Stimulated activated CD8-positive, alpha-beta memory T cell treated with anti-CD3 and anti-CD28 coated beads, Interleukin-7, amount 100 ng/mL, for 48 hours (primary cell): ENCODE results near the gene USP32.
"Not testable (repeated sequence)": the region's sequence is repeated elsewhere in the genome, so short reads cannot be mapped to it uniquely, and the experiment has no call there.

Source experiments
- DNase-seq, 2 donors: peaks; one replicate each; pipeline ENCODE4 v3.0.0-alpha.2; 2020; ENCODE audit warnings: low read depth in 1 of 2; ENCODE audit errors: extremely low read depth in 1 of 2

USP32 gene

GRCh38 chr17:60412701-60413100 lies 20.8 kb upstream of the USP32 start:
- DNase-seq, result no peak

- no peak for DNase-seq
These were observed 18.1 kb upstream of the USP32 start for GRCh38 chr17:60410001-60410400.

GRCh38 chr17:60406887-60407286 lies 15.0 kb upstream of the USP32 start:
- DNase-seq, result no peak

DNA sequence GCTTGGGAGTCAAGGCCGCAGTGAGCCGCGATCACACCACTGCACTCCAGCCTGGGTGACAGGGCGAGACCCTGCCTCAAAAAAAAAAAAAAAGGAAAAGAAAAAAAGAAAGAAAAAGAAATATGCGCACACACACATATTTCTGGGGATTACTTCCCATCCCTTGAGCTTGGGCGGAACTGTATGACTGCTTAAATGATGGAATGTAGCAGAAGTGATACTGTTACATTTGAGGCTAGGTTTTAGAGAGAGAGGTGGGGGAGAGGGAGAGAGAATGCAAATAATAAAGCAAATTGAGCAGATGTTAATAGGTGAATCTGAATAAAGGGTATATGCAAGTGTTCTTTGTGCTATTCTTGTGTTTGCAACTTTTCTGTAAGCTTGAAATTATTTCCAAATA lies 12.0 kb upstream of the USP32 start:
- DNase-seq, result no peak

- DNase-seq, result no peak
These were observed 11.5 kb upstream of the USP32 start for GRCh38 chr17:60403523-60403810.

GRCh38 chr17:60401819-60402218 lies 9.9 kb upstream of the USP32 start:
- no peak for DNase-seq

- DNase-seq, result no peak
These were observed 6.5 kb upstream of the USP32 start for GRCh38 chr17:60398227-60398959.

GRCh38 chr17:60396412-60396811 lies 4.5 kb upstream of the USP32 start:
- no peak for DNase-seq

- DNase-seq, result no peak
These were observed 3.7 kb upstream of the USP32 start for GRCh38 chr17:60395508-60396065.

DNA sequence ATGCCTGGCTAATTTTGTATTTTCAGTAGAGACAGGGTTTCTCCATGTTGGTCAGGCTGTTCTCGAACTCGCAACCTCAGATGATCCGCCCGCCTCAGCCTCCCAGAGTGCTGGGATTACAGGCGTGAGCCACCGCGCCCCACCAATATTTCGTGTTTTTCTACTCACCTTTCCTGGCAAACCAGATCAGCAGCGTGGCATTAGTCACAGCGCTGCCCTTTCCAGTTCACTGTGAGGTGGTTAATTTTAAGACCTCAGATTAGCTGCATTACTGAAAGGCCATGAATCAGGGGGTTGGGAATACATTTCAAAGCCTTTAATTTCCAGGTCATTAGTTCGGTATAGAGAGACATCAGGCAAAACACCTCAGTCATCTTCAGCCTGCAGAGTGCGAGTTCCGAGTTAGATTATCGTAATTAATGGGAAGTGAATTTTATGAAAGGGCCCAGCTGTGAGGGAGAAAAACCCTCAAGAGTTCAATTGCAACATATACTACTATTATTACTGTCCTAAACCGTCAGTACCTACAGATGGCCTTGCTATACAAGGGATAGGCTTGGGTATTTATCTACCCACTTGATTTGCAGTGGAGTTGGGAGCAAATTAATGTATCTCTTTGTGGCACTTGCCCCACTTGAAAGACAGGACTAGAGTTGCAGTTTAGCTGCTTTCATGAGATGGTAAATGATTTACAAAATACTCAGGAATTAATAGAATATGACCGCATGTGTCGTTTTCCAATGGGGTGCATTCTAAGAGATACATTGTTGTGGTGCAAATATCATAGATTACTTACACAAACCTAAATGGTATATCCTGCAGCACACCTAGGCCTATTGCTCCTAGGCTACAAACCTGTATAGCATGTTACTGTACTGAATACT lies 2.1 kb upstream of the USP32 start:
- DNase-seq, result no peak

- peak in 1 of 2 donors; percentile 26 for DNase-seq
These were observed 1.1 kb upstream of the USP32 start for GRCh38 chr17:60392845-60393702.

DNA sequence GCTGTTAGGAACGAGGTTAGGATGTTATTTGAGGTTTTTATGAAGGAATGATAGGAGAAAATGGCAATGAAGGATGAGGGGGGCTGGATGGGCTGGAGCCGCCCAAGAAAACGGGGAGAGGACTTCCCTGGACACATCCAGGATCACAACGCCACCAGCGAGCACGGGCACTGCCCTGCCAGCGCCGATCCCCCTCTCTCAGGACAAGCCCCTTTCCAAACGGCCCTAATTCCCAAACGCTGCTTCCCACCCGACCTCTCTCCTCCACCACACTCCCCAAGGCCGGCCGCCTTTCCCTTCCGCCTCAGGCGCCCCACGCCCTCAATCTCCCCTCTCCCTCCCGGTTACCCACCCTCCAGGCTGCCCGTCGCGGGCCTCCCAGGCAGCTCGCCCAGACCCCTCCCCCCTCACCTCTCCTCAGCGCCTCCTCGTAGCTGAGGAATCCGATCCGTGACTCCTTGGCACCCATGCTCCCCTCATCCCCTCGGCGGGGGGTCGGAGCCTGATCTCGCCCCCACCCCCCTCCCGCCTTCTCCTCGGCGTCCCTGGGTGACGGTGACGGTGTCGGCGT lies 377 bp downstream of the USP32 start:
- DNase-seq, result no peak

- DNase-seq, result no peak
These were observed 935 bp downstream of the USP32 start for GRCh38 chr17:60390925-60391470.

GRCh38 chr17:60390186-60390585 lies 1.7 kb downstream of the USP32 start:
- DNase-seq, result no peak

DNA sequence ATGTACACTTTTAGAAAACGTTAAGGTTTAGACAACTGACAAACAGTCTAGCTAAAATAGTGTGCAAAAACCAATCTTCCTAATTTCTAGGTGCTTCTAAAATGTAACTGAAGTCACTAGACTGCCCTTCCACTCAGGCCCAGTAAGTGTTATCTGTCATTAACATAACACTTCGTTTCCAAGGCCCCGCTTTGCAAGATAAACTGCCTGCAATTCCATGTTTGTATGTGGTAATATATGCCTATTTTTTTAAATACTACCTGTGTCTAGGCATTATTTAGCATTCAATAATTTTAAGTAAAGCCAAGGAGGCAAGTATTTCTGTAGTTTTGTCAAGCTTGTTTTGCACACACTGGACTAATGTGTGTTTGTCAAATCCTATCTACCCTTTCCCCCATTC lies 3.2 kb downstream of the USP32 start:
- no peak for DNase-seq

DNA sequence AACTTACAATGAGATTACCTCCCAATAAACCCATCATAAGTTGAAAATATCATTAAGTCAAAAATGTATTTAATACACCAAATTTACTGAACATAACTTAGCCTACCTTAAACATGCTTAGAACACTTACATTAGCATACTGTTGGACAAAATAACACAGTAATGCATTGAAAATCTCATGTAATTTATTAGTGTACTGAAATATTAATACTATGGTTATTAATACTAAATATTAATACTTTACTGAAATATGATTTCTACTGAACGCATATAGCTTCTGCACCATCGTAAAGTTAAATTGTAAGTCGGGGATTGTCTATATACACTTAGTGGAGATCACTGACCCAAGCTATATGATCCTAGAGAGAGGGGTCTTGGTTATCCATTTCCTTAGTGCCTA lies 4.3 kb downstream of the USP32 start:
- no peak for DNase-seq

- DNase-seq, result no peak
These were observed 5.5 kb downstream of the USP32 start for GRCh38 chr17:60386147-60387058.

DNA sequence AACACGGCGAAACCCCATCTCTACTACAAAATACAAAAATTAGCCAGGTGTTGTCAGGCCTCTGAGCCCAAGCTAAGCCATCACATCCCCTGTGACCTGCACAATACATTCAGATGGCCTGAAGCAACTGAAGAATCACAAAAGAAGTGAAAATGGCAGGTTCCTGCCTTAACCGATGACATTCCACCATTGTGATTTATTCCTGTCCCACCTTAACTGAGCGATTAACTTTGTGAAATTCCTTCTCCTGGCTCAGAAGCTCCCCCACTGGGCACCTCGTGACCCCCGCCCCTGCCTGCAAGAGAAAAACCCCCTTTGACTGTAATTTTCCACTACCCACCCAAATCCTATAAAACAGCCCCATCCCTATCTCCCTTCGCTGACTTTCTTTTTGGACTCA lies 7.0 kb downstream of the USP32 start:
- not testable (repeated sequence) for DNase-seq

GRCh38 chr17:60383379-60383778 lies 8.6 kb downstream of the USP32 start:
- DNase-seq, result no peak
